Mammary epithelial cell (primary cell): ENCODE measurements around the gene CAPN6.

Experiments used
- EZH2 ChIP-seq: IDR thresholded peaks from 2 replicates; pipeline ENCODE4 v1.6.1; 2012; ENCODE audit warnings: low read length, inconsistent platforms, borderline replicate concordance
- TF ChIP-seq, protein P1 (sequence below), 2 donors: IDR thresholded peaks in 1 of 2; conservative IDR thresholded peaks in 1 of 2; 2 replicates each; pipeline ENCODE4 v1.5.1; 2011 to 2012; ENCODE audit warnings: inconsistent platforms in 2 of 2, low read length in 2 of 2, mild to moderate bottlenecking in 2 of 2, control low read depth in 1 of 2, low read depth in 1 of 2; ENCODE audit not compliant: insufficient read depth in 1 of 2; ENCODE audit errors: extremely low read depth in 1 of 2

DNA sequence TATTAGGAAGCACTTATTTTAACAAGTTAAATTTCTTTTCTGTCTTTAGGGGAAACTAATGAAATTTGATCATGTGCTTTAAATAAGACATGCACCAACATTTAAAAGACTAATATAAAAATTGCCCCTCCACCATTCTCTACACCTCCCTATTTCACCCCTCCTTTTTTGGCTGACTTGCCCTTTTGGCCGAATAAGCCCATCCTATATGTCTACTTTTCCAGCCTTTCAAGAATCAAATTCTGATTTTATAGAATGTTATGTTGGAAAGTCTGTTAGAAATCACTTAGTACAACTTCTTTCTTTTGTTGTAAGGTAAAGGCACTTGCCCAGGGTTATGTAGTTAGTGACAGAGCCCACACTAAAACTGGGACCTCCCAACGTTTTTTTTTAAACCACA lies 1.8 kb downstream of the CAPN6 start:
- TF ChIP-seq EZH2: no peak
- TF ChIP-seq, protein P1, sequence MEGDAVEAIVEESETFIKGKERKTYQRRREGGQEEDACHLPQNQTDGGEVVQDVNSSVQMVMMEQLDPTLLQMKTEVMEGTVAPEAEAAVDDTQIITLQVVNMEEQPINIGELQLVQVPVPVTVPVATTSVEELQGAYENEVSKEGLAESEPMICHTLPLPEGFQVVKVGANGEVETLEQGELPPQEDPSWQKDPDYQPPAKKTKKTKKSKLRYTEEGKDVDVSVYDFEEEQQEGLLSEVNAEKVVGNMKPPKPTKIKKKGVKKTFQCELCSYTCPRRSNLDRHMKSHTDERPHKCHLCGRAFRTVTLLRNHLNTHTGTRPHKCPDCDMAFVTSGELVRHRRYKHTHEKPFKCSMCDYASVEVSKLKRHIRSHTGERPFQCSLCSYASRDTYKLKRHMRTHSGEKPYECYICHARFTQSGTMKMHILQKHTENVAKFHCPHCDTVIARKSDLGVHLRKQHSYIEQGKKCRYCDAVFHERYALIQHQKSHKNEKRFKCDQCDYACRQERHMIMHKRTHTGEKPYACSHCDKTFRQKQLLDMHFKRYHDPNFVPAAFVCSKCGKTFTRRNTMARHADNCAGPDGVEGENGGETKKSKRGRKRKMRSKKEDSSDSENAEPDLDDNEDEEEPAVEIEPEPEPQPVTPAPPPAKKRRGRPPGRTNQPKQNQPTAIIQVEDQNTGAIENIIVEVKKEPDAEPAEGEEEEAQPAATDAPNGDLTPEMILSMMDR (conservative IDR thresholded peaks at IDR 0.05 in 1 of 2, IDR thresholded peaks at IDR 0.05 in 1 of 2; ENCODE audit: extremely low read depth in 1 of 2, insufficient read depth in 1 of 2, low read depth in 1 of 2, low read length in 2 of 2): no peak
